Stimulated activated CD4-positive, alpha-beta T cell treated with anti-CD3 and anti-CD28 coated beads, Interleukin-2, amount 100 ng/mL, for 24 hours (primary cell): ENCODE data around the gene ANKLE2.
A peak's percentile ranks its signal among the peaks of the same experiment; 100 is the strongest.
"Not testable (repeated sequence)": the region's sequence is repeated elsewhere in the genome, so short reads cannot be mapped to it uniquely, and the experiment has no call there.

Experiments used
- DNase-seq, 2 donors: peaks; one replicate each; pipeline ENCODE4 v3.0.0-alpha.2; 2020

The ANKLE2 gene

DNA sequence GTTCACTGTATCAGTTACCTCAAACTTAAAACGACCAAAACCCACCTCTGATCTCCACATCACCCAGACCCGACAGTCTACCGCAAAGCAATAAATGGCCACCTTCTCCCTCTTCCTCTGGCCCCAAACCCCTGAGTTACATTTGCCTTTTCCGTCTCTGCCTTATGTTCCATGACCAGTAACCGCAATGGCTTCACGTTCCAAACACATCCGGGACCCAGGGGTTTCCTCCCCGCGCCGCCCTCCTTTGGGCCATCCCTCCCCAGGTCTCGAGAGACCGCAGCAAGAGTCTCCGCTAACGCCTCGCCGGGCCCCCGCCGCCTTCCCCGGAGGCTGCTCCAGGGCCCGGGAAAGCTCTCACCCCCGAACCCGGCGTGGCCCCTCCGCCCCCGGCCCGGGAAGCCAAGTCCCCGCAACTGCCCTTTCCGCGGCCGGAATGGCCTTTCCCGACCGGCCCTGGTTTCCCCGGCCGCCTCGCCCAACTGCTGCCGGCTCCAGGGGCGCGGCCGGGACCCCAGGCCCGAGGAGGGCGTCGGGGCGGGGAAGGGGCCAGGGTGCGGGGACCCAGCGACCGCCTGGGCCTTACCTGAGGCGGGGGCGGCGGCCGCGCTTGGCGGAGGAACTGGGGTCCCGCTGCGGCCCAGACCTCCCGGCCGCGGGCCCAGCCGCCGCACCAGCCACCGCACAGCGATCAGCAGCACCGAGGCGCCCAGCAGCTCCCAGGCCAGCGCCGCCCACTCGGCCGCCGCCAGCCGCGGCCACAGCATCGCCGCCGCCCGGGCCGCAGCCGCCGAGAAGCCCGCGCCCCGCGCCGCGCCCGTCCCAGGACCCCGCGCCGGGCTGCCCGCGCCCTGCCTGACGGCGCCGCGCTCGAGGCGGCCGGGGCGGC, at the start of gene ANKLE2:
Gene ANKLE2 (minus strand): TSS at position 801 of the 889 bp plus-strand sequence. CDS start 34 bp downstream, at position 767.
- peak; percentile 75 to 76 for DNase-seq

DNA sequence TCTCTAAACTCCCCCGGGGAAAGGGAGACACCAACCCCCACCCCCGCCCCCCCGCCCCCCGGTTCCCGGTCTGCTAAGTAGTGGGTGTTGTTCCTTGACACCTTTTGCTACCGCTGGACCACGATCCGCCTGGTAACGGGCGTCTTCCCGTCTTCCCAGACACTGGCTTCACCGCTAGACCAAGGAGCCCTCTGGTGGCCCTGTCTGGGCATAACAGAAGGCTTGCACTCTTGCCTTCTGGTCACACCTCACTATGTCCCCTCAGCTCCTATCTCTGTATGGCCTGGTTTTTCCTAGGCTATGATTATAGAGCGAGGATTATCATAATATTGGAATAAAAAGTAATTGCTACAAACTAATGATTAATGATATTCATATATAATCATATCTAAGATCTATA, 47.8 kb upstream of the ANKLE2 start:
- DNase-seq: peak; percentile 30 to 43

DNA sequence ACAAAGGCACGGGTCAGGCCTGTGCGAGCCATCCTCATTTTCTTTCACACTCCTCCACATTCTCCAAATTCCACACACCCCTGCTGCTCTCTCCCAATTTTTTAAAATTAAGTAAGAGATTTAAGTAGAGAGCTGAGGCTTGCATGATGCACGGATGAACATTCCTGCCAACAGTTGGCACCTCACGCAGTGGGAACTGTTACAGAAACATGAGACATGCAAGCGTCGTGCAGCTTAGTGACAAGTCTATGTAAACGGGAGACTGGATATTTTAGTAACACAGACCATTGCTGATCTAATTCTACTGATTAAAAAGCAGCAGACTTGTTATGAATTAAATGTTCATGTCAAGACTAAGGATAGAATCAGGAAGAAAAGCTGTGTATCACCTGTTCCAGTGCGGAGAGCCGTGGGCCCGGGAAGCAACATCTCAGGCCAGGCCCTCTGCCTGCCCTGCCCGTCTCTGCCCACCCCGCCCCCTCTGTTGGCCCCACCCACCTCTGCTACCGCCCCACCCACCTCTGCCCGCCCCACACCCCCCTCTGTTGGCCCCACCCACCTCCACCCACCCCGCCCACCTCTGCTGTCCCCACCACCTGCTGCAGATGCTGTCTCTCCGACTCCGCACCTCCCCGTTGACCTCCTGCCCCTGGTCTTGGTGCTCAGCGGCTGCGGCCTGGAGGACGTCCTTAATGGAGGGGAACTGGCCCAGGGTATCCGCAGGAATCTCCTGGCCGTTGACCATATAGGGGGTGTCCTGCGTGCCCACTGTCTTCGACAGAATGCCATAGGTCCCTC, 45.9 kb upstream of the ANKLE2 start:
- DNase-seq: no peak

DNA sequence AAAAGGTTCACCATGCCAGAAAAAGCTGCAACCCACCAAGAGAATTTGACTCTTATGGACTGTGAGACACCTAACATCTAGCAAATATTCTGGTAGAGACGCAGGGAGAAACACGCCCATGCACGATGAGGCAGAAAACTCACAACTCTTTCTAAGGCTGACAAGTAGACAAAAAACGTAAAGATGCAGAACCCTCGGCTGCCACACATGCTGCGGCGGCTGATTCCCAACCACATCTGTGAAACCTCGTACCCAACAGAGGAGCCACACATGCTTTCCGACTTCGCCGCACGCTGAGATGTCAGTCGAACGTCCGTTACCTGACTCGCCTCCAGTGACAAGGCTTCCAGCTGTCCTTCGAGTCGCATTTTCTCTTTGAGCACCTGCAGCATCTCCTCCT, 45.2 kb upstream of the ANKLE2 start:
- DNase-seq: peak; percentile 30 to 55

DNA sequence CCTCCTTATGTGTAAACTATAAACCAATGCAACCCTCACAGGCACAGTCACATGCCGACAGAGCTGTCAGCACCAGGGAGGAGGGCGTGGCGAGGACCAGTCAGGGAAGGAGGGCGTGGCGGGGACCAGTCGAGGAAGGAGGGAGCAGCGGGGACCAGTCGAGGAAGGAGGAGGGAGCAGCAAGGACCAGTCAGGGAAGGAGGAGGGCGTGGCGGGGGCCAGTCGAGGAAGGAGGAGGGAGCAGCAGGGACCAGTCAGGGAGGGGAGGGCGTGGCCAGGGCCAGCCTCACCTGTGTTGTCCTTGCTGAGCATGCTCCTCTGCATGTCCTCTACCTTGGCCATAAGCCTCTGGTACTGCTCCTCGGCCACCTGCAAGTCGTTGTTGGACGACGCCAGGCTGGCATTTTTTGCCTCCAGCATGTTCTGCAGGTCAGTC, 42.8 kb upstream of the ANKLE2 start:
- no peak for DNase-seq

DNA sequence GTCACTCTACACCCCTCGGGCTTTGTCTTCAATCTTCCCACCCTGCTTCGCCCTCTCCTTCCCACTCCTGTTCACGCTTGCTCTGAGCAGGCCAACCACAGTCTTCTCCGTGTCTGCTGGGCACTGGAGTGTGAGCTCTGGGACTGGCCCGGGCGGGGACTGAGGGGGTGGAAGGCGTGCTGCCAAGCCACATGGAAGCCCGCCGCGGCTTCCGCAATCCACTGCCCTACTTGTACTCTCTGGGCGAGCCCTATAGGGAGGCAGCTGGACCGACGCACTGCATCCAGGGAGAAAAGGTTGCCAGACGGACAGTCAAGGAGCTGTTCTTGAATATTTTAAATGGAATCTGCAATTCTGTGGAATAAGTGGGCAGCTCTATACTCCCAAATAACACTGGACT, 42.3 kb upstream of the ANKLE2 start:
- DNase-seq: no peak

DNA sequence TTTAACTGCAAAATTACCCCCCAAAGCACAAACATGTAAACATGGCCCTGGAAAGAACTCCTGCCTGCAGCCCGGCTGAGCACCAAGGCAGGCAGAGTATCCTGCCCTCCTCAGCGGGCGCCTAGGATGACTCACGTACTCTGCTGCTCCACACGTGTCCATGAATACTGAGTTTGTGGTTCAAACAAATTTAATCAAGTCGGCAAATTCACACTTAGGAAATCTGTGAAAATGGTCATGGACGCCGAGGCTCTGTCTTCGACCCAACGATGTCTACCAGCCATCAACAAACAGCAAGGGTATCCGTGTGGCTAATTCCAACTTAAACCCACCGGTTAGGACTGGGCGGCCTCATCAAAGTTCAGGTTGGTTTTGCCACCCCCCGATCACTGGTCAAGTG, 41.5 kb upstream of the ANKLE2 start:
- DNase-seq: no peak

DNA sequence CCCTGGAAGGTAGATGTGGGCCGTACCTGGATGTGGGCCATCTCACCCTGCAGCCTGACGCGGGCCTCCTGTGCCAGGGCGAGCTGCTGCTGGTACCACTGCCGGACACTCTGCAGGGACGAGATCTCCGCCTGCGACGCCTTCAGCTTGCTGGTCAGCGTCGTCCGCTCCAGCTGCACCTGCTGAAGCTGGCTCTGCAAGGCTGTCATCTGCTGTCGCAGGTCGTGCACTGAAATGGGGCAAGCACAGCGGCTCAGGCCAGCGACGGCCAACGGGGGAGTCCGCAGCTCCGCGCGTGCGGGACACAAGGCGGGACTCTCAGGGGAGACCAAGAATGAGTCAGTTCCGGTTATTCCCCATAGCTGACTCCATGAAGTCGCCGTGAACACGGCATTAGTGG, 40.1 kb upstream of the ANKLE2 start:
- no peak for DNase-seq

DNA sequence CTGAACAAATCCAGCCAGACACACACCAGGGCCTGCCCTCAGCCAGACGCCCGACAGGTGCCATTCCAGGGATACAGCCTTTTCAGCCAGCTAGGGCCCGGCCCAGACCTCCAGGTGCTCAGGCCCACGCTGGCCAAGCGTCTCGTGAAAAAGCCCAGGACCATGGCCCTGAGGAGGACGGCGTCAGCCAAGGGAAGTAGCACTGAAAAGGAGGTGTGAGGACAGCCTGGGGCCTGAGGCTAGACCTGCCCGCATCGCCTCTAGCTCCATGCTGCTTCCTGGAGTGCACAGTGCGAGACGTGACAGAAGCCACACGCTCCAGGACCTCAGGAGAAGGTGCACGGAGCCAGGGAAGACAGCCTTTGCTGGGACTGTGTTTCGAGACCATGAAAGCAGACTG, 37.2 kb upstream of the ANKLE2 start:
- no peak for DNase-seq

DNA sequence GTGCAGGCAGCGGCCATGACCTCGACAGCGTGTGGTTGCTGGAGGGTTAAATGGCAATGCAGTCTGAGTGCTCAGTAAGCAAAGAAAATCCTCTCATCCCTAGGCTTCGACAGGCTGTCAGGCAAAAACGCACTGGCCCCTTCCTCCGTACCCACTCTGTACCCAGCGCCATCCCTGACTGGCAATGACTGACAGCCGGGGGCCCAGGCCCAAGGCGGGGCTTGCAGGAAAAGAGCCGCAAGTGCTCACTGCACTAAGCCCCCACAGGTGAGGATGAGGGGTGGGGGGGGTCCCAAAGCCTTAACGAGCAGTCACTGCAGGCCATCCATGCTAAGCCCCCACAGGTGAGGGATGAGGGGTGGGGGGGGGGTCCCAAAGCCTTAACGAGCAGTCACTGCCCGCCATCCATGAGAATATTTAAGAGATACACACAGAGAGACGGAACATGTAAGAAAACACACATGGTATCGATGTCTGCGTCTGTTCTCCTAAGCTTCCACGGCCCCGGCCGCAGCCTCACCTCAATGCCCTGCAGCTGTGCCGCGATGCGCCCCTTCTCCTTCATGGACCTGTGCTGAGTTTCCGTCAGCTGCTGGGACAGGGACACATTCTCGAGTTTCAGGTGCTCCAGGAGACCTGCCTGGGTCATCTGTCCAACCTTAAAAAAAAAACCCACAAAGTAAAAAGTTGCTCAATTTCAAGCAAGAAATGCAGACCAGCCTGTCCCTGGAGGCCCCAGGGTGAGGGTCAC, 36.4 kb upstream of the ANKLE2 start:
- DNase-seq: no peak

DNA sequence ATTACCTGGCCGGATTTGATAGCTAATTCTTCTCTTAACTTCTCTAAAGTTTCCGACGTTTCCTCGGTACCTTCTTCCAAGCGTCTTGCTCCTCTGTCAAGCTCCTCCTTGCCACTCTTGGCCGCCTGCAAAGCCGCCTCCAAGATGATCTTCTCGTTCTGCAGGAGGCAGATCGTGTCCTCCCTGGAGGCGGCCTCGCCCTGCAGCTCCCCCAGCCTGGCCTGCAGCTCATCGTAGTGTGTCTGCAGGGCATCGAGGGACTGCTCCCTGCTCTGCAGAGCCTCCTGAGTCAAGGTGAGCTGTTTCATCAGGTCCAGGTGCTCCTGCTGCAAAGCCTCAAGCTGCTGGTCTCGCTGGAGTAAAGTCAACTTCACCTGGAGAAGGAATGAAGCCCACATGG, 34.2 kb upstream of the ANKLE2 start:
- DNase-seq: no peak

DNA sequence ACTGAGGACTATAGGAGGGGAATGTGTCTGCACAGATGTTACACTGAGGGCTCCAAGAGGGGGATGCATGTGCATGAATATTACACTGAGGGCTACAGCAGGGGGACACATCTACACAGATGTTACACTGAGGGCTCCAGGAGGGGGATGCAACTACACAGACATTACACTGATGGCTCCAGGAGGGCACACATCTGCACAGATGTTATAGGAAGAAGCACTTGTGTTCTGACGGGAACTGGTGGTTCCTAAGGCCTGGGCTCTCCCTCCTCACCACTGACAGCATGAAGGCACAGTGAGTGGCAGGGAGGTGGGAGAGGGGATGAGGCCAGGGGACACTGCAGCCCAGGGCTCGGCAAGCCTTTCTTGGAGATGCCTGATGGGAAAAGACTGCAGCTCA, 30.3 kb upstream of the ANKLE2 start:
- not testable (repeated sequence) for DNase-seq

DNA sequence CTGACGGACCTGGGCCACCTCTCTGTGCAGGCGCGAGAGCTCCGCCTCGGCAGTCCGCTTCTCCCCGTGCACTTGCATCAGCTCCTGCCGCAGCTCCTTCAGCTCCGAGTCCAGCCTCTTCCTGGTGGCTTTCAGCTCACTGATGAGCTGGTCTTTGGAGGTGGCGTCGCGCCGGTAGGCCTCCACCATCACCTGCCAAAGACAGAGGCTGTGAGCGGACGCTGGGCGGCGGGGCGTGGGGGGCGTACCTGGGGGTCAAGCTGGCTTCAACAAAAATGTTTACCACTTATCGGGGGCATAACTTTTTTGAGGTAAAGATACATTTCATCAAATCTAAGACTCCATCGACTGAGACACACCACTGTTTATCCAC, 27.5 kb upstream of the ANKLE2 start:
- DNase-seq: no peak

DNA sequence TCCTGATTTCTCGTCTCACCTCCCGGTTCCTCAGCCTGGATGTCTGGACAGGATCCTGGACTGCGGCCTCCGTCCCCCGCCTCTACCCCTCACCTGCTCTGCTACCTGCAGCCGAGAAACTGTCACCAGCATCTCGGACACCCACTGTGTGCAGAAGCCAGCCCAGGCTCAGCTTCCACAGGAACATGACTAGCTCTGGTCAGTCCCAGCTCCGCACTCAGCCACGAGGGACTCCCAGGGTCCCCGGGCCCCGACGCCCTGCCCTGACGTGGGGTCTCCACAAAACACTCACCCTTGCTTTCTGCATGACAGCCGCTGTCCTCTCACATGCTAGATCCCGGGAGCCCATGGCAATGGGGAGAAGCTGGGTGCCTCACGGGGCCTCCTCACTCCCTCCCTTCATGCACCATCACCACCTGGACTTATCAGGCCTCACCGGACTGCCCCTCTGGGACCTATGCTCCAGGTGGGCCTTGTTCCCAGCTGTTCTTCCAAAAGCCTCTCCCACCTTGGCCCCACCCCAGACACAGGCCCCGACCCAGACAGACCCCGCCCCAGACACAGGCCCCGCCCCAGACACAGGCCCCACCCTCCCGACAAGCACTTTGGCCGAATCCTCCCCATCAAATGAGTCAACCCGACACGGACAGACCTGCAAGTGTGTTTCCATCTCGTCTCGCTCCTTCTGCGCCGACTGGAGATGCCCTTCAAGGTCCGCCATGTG, 26.9 kb upstream of the ANKLE2 start:
- no peak for DNase-seq

DNA sequence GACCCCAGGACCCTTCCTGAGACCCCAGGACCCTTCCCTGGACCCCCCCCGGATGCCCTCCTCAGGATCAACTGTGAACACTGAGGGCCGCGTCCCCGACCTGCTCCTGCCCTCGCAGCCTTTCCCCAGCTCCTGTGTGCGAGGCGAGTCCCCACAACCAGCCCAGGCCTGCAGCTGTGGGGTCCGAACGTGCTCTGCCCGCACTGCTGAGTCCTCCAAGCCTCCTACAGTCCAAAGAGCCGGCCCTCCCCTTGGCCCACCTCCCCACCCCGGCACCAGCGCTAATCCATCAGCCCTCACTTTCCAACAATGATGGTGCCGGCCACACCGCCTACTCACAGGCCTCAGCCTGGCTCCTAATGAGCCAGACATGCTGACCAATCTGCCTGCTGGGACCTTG, 26.2 kb upstream of the ANKLE2 start:
- DNase-seq: no peak

DNA sequence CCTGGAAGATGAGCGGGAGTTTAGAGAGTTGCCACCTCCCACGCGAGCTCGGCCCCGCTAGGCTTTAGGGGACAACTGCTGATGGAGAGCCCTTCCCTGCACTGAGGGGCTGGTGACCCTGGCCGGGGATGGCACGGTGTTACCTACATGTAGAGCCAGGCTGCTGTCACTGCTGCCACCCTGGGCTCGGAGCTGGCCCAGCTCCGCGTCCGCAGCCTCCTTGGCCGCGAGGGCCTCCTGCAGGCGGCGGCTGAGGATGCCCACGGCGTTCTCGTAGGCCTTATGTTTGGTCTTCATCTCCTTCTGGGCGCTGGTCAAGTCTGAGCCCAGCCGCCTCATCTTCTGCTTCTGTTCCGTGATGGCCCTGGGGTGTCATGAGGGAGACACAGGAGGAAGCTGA, 24.6 kb upstream of the ANKLE2 start:
- no peak for DNase-seq

DNA sequence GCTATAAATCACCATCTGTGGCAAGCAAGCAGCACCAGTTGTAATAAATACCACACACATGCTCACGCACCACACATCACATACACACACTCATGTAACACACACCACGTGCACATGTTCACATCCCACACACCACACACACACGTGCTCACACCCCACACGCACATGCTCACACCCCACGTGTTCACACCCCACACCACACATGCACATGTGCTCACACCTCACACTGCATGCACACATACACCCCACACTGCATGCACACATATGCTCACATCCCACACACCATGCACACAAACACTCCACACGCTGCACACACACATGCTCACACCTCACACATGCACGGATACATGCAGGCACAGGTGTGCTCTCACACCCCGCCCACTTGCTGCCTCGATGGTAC, 22.9 kb upstream of the ANKLE2 start:
- DNase-seq: no peak

DNA sequence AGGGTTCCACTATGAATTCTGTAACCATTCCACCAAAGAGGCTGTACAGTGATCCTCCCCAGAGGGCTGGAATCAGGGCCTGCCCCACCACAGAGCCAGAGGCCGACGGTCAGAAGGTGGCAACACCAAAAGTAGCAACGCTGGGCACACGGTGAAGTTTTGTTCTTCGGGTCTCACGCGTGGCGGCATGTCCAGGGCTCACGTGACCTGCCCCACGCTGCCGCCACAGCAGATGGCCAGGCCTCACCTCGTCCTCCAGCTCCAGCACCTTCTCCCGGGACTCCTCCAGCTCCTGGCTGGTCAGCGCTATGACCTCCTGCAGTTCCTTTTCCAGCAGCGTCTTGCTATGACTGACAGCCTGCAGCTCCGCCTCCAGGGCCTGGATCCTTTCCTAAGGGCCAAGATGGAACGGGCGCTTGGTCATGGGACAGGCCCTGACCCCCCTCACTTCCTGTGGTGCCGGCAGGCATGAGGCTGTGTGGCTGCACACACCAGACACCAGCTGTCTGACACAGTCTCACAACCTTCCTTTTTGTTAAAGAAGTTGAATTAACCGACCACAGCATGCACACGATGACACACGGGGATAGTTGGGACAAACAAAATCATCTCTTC, 22.4 kb upstream of the ANKLE2 start:
- no peak for DNase-seq

DNA sequence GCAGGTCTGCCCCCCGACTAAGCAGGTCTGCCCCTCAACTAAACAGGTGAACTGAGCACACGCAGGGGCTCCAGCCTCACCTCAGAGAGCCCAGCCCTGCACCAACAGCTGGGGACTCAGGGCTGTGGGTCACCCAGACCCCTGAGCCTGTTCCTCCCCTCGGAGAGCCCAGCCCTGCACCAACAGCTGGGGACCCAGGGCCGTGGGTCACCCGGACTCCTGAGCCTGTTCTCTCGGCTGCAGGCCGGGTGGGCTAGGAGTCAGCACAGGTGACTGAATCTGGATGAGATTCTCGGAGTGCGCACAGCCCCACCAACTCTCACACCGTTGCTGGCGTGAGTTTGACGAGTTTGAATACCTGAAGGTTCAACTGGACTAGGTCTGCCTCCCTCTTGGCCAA, 20.3 kb upstream of the ANKLE2 start:
- no peak for DNase-seq

DNA sequence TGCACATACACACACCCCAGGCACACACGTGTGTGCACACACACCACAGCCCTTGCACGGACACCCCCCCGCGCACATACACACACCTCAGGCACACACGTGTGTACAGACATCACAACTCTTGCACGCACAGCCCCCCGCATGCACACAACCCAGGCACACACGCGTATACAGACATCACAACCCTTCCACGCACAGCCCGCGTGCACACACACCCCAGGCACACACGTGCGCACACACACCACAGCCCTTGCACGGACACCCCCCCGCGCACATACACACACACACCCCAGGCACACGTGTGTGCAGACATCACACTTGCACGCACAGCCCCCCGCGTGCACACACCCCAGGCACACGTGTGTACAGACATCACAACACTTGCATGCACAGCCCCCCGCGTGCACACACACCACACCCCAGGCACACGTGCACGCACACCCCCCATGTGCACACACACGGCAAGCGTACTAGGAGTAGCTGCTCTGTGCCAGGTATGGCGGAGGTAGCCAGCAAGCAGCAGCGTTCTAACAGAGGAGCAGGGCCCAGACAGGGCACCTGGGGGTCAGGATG, 18.2 kb upstream of the ANKLE2 start:
- DNase-seq: no peak

DNA sequence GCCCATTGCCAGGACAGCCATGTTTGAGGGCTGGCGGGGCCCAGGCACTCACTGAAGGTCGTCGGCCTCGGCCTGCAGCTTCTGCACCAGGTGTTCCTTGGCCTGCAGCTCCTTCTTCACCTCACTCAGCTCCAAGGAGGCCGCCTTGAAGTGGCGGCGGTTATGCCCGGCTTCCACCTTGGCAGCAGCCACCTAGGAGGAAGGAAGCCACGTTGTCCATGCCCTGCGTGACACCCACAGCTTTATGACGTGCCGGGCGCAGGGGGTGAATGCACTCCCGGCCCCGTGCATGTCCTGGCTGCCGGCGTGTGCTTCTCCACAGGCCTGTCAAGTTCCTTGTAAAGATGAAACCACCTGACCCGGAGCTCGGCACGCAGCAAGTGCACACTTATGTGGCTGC, 16.0 kb upstream of the ANKLE2 start:
- no peak for DNase-seq
